GM19467 (cell line): ENCODE results near the gene UBA3.

Source experiments
- ATAC-seq: cut with Tn5 transposase; IDR thresholded peaks from one replicate; pipeline ENCODE4 v1.9.1; 2021; ENCODE audit warnings: mild to moderate bottlenecking, moderate library complexity; ENCODE audit not compliant: unreplicated experiment

UBA3 gene

DNA sequence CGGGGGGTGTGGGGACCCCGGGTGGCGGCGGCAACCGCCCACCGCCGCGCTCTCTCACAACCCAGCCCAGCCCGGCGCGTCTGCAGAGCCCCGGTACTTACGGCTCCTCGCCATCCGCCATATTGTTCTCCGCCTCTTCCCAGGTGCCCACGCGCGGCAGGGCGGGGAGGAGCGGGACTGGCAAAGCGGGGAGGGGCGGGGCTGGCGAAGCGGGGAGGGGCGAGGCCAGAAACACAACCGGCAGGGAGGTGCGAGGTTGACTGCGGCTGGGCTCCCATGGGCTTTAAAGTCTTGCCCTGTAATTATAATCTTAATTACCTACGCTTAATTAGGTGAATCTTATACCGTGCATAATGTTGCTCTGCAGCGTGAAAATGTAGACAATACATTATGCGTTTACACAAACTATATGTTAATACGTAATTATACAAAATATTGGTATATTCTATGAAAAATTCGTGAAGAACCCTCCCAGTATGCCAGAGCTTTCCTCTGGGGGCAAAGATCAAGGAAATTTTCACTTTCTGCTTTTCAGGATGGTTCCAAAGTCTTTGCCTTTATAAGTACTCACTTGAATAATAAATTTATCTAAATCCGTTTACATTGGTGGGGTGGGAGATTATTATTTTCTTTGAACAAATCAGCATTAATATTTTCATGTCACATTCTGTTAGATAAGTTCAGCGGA is at the start of gene UBA3:
Gene UBA3, minus strand, starts transcription at position 133 of the 688 bp plus-strand sequence. Its CDS starts 12 bp downstream, at position 121.
- peak; percentile 34 for ATAC-seq

DNA sequence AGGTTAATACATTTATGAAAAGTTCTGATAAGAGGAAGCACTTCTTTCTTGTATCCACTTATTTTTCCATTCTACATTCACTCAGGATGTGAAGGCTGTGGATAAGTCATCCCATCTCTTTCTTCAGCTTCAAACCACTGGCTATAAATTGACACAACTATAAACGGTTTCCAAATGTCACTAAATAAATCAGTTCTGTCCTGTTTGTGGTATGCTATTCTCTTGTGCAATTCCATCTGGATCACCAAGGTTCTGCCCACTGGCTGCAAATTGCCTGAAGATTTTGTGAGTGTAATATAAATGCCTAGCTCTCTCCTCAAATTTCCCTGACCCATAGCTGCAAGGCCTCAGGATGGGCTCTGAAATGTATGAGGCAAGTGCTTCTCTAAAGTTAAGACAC is 49.4 kb upstream of the UBA3 start:
- ATAC-seq, result no peak

DNA sequence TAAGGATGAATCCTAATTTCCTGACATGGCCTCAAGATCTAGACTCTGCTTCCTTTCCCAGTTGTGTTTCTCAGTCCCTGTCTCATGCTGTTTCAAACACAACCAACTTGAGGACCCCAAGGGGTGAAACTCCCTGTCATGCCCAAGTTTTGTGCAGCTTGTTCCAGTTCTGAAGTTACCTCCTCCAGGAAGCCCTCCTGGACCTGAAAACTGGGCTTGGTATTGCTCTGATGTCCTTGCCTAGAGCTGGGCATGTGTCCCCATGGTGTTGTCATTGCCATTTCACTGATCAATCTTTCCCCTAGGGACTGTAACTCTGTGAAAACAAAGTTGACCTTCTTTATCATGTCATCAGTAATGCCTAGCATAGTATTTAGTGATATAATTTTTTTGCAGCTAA is 48.3 kb upstream of the UBA3 start:
- ATAC-seq, result no peak

DNA sequence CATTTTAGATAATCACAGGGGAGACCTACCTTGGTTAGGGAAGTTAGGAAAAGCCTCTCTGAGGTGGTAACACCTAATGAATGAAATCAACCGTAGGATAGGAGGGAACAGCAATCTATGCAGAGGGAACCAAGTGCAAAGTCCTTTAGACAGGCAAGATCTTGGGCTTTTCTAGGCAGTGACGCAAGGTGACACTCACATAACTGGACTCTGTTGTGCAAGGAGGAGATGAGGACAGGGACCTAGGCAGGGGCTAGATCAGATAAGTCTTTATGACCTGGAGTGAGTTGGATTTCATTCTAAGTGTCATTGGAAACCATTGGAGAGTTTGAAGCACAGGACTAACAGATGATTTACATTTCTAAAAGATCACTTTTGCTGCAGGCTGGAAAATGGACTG is 46.8 kb upstream of the UBA3 start:
- no peak for ATAC-seq

DNA sequence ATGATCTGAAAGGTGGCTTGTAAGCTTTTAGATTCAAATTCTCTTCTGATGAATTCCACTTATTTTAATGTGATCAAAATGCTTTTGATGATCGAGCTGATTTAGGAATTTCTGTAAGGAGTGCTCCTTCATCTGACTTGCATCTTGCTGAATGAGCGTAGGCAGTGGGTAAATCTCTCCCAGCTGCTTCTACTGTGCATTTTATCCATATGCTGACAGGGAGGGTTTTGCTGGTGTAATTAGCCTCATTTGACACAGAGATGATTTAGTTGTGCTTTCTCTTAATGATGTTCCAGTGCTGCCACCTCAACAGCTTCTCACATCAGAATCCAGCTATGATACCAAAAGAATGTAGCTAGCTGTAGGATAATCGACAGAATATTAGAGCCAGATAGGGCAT is 46.1 kb upstream of the UBA3 start:
- ATAC-seq, result no peak

DNA sequence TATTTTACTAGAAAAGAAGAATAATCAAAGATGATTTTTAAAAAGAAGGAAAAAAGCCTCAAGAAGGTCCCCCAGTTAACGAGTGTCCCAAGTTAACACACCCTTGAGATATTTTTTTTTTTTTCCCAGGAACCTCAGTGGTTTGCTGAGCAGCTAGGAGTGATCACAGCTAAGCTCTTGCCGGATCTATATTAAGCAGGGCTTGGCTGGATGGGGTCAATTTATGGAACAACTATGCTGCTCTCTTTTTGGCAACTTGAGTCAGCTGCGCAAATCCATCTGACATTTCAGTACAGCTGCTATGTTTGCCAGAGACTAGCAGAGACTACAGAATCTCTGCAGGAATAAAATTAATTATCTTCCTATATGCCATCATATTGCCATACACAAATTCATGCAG is 42.2 kb upstream of the UBA3 start, which contains the start of gene LMOD3:
Gene LMOD3, minus strand, starts transcription at position 193 of the 400 bp plus-strand sequence. CDS start 209 bp downstream, outside the sequence.
- no peak for ATAC-seq

DNA sequence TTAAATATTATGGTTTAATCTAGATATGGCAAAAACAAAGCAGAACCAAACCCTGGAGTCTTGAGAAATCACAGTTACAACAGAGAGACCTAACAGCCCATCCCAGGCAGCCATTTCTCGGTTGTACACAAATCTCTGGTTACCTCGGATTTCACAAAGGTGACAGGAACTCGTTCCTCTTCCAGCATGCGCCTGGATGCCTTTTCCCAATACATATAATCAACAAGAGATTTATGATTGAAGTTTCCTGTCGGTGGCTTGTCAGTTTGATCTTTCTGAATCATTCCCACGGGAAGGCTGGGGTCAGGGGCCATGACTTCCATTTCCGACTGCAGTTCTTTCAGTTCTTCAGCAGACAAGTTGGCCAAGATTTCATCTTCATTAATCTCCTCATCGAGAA is 41.8 kb upstream of the UBA3 start:
- no peak for ATAC-seq

DNA sequence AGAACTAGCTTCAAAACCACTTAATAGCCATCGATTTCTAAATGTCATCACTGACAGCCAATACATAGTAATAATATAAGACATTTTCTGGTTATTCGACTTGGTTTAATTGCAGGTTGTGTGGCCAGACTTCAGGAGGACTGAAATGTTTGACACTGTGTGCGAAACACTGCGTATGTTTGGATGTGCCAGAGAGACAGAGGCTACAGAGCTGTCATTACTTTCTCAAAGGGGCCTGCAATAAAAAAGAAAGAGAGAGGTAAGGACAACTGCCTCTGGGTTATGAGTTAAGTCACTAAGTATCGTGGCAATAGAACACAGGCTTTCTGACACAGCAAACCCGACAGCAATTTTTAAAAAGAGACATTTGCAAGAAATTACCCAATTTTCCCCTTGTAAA is 41.3 kb upstream of the UBA3 start:
- no peak for ATAC-seq

DNA sequence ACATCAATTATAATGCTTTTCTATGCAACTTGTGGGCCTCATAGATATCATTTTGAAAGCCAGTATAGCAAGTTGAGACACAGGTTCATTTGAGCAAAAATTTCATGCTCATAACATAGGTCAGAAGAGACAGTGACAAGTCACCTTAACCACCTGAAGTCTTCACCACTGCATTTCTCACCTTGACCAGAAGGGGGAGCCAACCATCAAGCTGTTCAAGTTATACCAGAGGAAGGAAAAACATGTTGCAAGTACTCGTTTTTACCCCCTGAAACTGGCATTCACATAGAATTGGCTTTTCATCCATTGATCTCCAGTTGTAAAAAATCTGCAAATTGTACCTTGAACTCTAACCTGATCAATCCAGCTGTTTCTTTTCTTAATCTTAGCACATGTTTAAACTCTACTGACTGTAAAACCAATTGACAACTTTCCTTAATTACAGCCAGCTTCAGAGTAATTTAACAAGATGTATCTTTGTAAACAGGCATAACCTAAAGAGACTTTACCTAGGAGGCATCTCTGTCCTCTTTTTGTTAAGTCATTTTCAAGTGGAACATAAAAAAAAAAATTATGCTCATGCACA is 40.8 kb upstream of the UBA3 start:
- peak; percentile 86 for ATAC-seq

DNA sequence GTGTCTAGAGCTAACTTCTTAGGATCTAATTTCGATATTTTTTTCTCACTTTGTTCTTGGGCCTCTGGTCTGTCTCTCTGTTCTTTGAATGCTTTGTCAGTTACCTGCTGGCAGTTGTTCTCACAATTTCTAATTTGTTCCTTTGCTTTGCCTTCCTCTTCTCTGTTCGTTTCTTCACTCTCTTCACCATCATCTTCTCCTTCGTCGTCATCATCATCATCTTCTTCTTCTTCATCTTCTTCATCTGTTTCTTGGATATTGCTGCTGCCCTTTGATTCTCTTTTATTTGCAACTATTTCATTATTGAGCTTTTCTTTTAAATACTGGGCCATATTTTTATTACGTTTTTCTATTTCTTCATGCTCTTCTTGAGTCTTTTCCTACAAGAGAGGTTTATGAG is 39.5 kb upstream of the UBA3 start:
- ATAC-seq, result no peak

DNA sequence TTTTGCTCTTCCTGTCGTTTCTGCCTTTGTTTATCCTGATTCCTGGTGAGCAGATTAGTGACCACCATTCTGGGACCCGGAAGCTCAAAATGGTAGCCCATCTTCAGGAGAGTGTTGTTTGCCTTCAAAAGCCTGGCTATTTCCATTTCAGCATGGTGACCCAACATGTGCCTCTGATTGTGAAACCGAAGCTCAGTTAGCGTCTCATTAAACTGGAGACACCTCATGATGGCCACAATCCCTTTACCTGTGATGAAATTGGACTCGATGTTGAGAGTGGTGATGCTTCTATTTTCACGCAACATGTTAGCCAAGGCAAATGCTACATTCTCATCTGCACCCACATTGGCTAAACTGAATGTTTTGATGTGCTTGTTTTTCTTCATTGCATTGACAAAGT is 39.0 kb upstream of the UBA3 start:
- ATAC-seq, result no peak

DNA sequence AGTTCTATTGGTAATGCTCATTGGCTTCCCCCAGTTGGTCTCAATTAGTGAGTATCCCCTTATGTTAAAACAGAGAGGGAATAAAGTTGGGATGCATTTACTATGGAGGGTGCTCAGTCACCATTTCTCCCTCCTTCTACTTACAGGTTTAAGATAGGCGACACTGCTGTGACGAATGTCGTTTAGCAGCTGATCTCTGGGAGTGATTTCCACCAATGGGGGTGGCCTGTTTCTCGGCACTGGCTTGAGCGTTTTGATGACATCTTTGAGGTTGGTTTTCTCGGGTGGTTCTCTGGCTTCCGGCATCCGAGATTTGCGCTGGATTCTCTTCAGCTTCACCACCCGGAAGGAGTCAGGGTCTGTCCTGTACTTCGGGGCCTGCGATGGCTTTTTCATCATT is 38.4 kb upstream of the UBA3 start:
- ATAC-seq, result no peak

DNA sequence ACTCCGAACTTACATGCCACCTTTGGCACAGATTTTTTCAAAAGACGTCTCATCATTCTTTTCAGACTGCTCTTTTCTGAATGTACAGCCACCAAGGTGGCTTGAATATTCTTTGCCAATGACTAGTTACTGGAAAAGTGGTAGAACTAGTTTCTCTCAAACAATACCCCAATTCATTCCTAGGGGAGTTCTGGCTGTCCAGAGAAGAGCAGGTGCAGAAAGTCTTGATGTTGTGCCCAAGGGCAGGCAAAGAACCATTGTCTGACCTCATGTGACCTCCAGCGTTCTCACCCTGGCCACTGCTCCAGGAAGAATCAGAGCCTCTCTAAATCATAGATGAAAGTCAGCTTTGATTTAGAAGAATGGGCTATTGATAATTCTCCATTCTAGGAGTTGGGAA is 36.7 kb upstream of the UBA3 start:
- no peak for ATAC-seq

DNA sequence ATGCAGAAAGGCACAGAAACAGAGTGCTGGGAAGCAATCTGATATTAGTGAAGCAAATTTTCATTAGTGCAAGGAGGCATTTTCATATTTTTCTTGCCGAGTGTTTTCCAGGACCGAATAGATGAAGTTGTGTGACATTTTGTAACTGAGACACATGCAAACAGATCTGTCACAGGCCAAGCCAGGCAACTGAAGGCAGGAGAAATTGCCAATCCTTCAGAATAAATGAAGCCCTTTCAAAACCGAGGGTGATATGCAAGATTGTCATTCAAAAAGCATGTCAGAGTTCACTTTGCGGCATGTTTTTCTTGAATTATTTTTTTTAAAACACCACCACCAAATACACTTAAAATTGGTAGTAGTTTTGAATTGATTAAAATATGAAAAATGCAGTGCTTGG is 36.0 kb upstream of the UBA3 start:
- no peak for ATAC-seq

DNA sequence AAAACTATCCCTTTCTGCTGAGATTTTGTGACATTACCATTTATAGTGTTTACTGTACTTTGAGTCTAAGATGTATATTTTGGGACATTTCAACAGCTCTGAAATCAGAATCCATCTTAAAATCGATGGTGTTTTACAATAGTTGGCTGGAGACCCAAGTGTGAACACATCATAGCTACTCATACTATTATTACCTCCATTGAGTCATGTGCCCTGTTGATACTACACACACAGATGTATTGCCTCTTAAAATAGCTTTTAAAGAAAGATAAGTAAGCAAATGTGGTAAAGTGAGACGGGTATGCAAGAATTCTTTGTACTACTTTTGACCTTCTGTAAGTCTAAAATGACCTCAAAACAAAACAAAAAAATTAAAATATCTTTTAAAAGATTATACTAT is 35.6 kb upstream of the UBA3 start:
- ATAC-seq, result no peak

DNA sequence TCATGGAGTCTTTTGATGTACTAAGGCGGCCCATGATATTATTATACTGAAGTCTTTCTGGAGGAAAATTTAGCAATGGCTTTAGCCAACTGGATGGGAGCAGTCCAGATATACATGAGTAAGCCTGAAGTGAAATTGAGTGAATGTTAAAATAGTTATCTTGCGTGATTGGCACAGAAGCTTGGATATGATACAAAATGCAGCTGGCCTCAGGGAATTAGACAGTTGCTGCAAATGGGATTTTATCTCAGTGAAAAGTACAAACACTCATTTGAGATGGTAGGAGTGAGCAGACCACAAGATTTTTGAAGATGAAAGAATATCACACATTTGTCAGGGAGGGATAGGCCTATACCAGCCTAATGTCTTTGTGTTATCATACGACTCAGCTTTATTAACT is 33.4 kb upstream of the UBA3 start:
- ATAC-seq, result no peak

DNA sequence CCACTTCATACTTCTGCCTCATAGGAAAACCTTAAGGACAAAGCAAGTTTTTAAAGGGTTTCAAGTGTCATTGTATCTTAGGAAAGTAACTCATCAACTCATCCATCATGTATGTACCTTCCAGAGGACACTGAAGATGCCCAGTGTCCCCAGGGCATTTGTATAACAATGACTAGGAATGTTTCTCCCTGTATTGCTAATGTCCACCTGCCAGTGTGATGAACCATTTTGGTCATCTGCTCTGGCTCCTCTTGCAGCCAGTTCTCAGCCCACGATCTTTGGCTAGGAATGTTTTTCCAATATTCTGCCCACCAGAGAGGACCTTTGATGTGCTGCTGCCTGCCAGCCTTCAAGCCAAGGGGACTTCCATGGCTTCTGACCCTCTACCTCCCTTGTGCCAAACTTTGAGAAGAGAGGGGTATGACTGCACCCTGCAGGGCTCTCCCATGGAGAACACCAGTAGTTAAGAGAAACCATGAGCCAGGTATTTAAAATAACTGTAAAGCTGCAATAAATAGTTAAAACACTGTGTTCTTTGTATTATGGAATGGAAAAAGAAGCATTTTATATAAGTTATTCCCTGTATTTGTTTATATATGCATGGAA is 30.9 kb upstream of the UBA3 start:
- ATAC-seq, result no peak

DNA sequence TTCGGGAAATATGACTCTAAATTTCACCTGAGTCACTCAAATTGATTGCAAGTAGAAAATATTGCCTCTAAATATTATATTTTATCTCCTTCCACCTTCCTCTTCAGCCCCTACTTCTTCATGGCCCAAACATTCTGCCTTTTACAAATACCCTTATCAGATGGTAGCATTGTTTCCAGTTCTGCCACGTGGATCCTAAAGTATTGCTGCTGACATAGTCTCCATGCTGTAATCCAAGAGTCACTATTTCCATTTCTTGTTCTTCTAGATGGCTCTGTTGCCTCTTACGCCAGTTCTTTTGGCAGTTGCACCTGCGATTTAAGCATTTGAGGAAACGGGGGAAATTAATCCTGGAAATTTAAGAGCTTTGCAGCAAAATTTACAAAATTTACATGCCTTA is 28.6 kb upstream of the UBA3 start:
- no peak for ATAC-seq

DNA sequence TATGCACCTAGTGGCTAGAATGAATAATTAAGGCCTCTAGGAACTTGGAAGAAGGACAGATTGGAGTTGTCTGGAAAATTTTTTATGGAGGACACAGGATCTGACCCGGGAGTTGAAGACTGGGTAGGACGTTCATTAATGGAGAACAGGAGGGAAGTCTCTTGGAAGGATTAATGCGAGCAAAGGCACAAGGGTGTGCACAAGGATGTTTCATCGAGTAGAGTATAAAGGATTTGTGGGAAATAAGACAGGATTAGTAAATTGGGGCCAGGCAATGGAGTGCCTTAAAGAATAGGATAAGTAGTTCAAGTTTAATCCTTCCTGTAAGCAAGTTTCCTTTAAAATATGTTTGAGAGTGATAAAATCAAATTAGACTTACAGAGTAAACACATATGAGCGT is 27.7 kb upstream of the UBA3 start:
- no peak for ATAC-seq

DNA sequence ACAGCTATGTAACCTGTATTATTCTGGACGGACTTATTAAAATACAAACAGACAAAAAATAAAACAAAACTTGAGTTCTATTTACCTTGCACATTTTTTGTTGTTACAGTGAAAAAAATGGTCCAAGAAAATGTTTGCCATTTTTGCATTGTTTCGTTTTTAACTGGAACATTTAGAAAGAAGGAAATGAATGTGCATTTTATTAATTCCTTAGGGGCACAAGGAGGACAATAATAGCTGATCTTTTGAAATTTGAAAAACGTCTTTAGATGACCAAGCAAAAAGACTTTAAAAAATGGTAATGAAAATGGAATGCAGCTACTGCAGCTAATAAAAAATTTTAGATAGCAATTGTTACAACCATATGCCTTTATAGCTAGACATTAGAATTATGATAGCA is 25.2 kb upstream of the UBA3 start:
- no peak for ATAC-seq

DNA sequence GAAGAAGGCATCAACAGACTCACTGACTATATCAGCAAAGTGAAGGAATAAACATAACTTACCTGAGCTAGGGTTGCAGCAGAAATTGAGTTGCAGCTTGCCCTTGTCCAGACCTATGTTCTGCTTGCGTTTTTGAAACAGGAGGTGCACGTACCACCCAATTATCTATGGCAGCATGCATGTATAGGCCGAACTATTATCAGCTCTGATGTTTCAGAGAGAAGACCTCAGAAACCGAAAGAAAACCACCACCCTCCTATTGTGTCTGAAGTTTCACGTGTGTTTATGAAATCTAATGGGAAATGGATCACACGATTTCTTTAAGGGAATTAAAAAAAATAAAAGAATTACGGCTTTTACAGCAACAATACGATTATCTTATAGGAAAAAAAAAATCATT is 24.4 kb upstream of the UBA3 start:
- no peak for ATAC-seq

DNA sequence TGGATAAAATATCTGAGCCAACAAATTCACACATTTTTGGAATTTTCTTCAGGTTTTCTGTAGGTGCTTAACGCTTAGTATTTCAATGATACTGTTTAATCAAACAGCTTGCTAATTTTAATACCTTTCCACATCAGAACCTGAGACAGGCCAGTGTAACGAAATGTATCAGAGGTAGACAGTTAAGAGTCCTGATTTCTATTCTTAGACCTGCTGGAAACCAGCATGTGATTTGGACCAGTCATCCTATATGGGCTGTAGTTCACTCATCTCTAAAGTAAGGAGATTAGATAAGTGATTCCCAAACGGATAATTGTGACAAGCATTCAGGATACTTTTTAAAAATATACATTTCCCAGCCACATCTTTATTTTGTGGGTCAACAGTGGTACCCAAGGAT is 23.0 kb upstream of the UBA3 start:
- ATAC-seq, result no peak

DNA sequence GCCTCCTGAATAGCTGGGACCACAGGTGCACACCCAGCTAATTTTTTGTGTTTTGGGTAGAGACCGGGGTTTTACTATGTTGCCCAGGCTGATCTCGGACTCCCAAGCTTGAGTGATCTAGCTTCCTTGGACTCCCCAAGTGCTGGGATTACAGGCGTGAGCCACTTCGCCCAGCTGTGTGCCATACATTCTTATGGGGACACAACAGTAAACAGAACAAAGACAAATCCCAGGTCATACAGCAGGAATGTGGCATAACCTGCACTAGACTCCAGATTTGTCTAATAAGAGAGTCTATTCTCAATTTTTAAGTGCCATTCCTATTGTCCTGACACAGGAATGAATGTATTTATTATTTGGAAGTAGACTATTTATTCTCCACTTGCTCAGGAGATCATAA is 22.2 kb upstream of the UBA3 start:
- ATAC-seq, result no peak
